Measurements from ENCODE around the gene TTC28. TPM values are rescaled to one million over a fixed set of nuclear protein-coding genes. Genes with fewer than 3 reads are reported as not detected.

The TTC28 gene
- total RNA-seq, 1 experiment from 2014 or later, result 0.12 TPM

- H2AFZ ChIP-seq (ENCODE audit: low read depth, low read length, poor library complexity, severe bottlenecking), result no peak overlapping the region
- H3K79me2 ChIP-seq (ENCODE audit: insufficient read depth, low read length), result no peaks in the 10 kb centered on the region
- DNase-seq (ENCODE audit: low read depth, low spot score) (no peak), ATAC-seq (no peak)
- no peaks in the 10 kb centered on the region for H3K36me3 ChIP-seq (ENCODE audit: control insufficient read depth in 1 of 2, insufficient read depth in 2 of 2, low read length in 2 of 2)
- H3K9ac ChIP-seq (ENCODE audit: low read length), result no peak overlapping the region
- no peak overlapping the region for H3K27ac ChIP-seq (ENCODE audit: low read depth, low read length)
- intact Hi-C loops (cut with micrococcal nuclease), result no loop called here
- H3K9me2 ChIP-seq (ENCODE audit: insufficient read depth), result no peaks in the 10 kb centered on the region
- no peaks in the 10 kb centered on the region for H3K27me3 ChIP-seq (ENCODE audit: insufficient read depth, low read length)
- no TSS peak for BruUV-seq (replicated peaks)
- ChIA-PET CTCF (interaction anchor here (0.6 kb wide), 1 partner anchor 601 kb away, joined by 3 read pairs; no protein-coding TSS in a partner anchor), RAD21 (ENCODE audit: low non-redundant PET in 1 of 2, low total read pairs in 2 of 2, uncharacterized antibody in 2 of 2, unreplicated experiment in 2 of 2) (no interaction called here), POLR2A (no interaction called here)
- no peak overlapping the region for H3K4me2 ChIP-seq (ENCODE audit: low read length)
- TF ChIP-seq RAD21 (IDR thresholded peaks at IDR 0.05; ENCODE audit: low read depth), result no peak
- TF ChIP-seq EZH2 (IDR thresholded peaks at IDR 0.05), result no peak
- TF ChIP-seq CTCF (IDR thresholded peaks at IDR 0.05 in 2 of 3, conservative IDR thresholded peaks at IDR 0.05 in 1 of 3; ENCODE audit: borderline replicate concordance in 1 of 3, insufficient read depth in 1 of 3, low read depth in 2 of 3, low read length in 2 of 3), result no peak
- TF ChIP-seq CBX3 (IDR thresholded peaks at IDR 0.05; ENCODE audit: low read depth), result no peak
- no peak for TF ChIP-seq REST (IDR thresholded peaks at IDR 0.05; ENCODE audit: low read depth)
- no peak for TF ChIP-seq SRF (IDR thresholded peaks at IDR 0.05; ENCODE audit: low read depth)
- no peak for TF ChIP-seq SP1 (IDR thresholded peaks at IDR 0.05; ENCODE audit: low read depth)
- TF ChIP-seq EZH2phosphoT487 (IDR thresholded peaks at IDR 0.05; ENCODE audit: borderline replicate concordance), result no peak
- TF ChIP-seq ATF3 (IDR thresholded peaks at IDR 0.05), result no peak
- no peak for TF ChIP-seq ELF1 (IDR thresholded peaks at IDR 0.05; ENCODE audit: borderline replicate concordance, low read depth)
- no peak for TF ChIP-seq POLR2A (IDR thresholded peaks at IDR 0.05; ENCODE audit: borderline replicate concordance, extremely low read depth, insufficient read depth, insufficient read length)
- H3K9me3 ChIP-seq (ENCODE audit: control insufficient read depth in 1 of 2, insufficient read depth in 1 of 2, low read depth in 1 of 2, low read length in 2 of 2), result no peaks in the 10 kb centered on the region
- no peaks in the 10 kb centered on the region for H4K20me1 ChIP-seq (ENCODE audit: insufficient read depth)
- no peak overlapping the region for H3K4me3 ChIP-seq (replicated peaks in 1 of 2; ENCODE audit: low read depth in 1 of 2, low read length in 2 of 2)
- no peaks in the 10 kb centered on the region for H3K4me1 ChIP-seq (ENCODE audit: control insufficient read depth in 1 of 2, insufficient read depth in 2 of 2, low read length in 2 of 2)
Observed at GRCh38 chr22:28014211-28015045, 665.2 kb downstream of the TTC28 start.
